HG03039 (cell line): ENCODE measurements around the gene SIRPB2.

Experiments
- ATAC-seq: cut with Tn5 transposase; IDR thresholded peaks from one replicate; pipeline ENCODE4 v1.9.1; 2021; ENCODE audit warnings: mild to moderate bottlenecking, moderate library complexity; ENCODE audit not compliant: unreplicated experiment

The SIRPB2 gene

DNA sequence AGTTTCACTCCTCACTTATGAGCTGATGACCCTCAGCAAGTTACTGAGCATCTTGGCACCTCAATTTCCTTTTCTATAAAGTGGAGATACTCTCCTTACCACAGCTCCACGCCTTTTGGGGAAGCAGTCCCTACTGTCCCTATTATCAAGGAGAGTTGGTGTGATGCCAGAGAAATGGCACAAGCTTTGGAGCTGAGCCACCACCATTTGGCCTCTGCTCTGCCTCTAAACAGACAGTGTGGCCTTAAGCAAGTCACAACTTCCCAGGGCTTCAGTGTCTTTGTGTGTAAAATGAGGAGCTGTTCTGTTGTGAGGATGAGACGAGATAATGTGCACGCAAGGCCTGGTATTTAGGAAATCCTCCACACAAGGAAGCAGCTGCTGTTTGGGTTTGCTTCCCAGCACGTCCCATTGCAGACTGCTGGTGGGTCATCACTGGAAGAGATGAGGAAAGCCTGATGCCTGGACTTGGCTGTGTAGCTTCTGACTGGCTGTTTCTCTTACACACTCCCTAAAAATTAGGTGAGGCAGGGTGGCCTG lies 43.1 kb downstream of the SIRPB2 start:
- no peak for ATAC-seq

DNA sequence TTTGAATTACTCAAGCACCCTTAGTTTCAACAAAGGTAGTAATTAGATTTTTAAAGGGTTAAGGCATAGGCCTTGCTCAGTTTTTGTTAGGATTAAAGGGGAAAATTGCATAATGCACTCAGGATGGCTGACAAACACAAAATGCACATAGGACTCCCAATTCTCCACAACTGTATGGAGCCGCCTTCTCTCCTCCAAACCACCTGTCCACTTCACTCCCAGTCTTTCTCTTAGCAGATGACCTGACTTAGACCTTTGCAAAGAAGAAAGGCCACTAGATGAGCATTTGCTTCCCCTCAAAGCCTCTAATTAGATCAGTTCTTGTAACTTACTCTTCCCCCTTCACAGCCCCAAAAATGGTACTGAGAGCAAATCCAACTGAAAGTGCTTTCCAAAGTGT lies 44.7 kb downstream of the SIRPB2 start:
- ATAC-seq, result no peak

GRCh38 chr20:1443085-1443484 lies 48.1 kb downstream of the SIRPB2 start:
- ATAC-seq, result no peak

DNA sequence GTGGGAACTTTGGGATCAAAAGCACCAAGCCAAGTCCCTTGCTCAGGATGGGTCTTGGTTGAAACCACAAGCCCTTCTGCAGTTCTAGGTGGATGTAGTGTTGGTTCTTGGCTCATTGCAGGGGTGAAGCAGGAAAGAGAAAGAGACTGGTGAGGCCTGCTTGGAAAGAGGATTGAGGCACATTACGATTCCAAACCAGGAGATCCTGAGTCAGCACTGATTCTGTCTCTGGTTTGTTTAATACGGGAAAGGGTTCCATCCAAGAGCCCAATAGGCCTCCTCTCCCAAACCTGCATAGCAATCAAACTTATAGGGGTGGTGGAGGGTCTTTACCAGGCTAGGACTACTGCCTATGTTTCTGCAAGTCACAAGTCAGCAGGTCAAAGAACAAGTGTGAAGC lies 48.9 kb downstream of the SIRPB2 start:
- no peak for ATAC-seq

- no peak for ATAC-seq
Measured at GRCh38 chr20:1441133-1441532, 50.1 kb downstream of the SIRPB2 start.

- ATAC-seq, result no peak
Measured at GRCh38 chr20:1440024-1440423, 51.2 kb downstream of the SIRPB2 start.

DNA sequence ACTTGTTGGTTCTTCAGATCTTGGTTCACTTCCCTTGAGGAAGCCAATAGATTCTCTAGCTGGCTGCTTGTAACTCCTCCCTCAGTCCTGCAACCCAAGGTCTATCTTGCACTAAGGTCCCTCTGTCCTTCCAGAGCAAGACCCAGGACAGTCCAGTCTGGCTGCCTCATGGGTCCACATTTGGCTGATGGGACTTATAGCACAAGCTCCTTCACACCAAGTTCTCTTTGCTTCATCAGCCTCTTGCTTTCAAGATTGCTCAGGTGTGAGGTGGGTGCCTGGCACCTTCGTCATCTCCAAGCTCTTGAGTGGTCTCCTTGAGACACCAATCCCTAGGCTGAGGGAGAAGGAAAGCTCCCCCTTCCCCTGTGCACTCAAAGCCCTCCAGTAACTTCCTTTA lies 52.9 kb downstream of the SIRPB2 start:
- ATAC-seq, result no peak

DNA sequence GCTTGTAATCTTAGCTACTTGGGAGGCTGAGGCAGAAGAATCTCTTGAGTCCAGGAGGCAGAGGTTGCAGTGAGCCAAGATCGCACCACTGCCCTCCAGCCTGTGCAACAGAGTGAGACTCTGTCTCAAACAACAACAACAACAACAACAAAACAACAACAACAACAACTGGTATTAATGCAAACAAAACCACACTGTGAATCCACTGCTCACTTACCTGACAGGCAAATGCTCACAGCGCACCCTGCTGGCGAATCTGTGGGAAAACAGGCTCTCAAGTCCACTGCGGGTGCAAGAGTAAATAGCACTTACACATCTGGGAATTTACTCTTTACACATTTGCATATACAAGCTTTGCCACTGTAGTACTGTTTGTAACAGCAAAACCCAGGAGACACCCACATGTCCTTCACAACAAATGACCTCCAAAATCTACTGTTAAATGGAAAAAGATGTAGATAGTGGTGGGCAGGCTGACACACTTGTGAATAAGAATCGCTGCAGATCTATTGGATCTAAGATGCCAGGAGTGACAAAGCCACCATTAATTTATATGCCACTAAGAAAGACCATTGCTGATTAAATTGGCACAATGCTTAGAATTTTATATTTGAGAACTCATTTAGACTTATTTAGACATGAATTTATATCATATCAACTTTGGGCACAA lies 53.9 kb downstream of the SIRPB2 start:
- ATAC-seq, result no peak

- ATAC-seq, result no peak
Measured at GRCh38 chr20:1436263-1436662, 55.0 kb downstream of the SIRPB2 start.

GRCh38 chr20:1435337-1435699 lies 55.9 kb downstream of the SIRPB2 start:
- no peak for ATAC-seq

- ATAC-seq, result peak; percentile 88
Measured at GRCh38 chr20:1434571-1435336, 56.5 kb downstream of the SIRPB2 start.

GRCh38 chr20:1431158-1431557 lies 60.1 kb downstream of the SIRPB2 start:
- no peak for ATAC-seq

- ATAC-seq, result no peak
Measured at GRCh38 chr20:1430004-1430451, 61.2 kb downstream of the SIRPB2 start.

DNA sequence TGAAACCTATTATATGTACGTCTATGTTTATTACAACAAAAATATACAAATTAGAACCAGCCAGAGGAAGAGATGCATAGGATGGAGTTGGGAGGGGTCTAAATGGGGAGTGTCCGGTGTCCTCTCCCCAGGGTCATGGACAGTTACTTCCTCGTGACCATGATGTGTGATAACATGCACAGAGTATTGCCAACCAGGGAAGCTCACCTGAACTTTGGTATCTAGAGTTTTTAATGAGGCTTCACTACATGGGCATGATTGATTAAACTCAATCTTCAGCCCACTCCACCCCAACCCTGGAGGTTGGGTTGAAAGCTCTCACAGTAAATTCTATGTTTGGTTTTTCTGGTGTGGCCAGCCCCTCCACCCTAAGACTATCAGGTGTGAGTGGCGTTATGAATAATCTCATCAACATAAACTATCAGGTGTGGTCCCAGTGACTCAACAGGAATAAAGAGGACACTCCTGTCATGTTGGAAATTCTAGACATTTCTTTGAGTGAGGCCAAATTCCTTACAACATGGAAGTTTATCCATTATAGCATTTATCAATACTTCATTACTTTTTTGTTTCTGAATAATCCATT lies 62.0 kb downstream of the SIRPB2 start:
- ATAC-seq, result no peak

DNA sequence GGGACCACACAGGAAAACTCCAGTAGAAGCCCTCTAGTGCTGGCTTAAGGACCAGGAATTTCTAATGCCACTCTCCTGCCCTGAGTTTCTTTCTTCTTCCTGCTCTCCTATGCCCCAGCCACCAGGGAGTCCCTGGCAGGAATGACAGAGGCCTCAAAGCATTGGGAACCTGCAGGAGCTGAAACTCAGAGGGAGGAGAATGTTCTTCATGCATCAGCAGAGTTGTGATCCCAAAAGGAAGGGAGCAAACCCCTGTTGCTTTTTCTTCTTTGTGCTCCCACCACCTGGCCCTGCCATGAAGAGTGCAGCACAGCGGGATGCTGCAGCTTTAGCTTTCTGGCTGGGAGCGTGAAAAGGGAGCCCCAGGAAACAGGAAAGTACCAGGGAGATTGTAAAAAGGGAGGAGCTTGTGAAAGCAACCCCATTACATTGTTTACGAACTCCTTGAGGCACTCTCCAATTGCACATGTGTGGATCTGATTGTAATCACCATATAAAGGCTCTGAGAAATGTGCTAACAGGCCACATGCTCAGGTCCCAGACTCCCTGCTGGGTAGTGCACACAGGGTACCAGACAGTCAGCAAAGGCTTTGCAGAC lies 63.7 kb downstream of the SIRPB2 start:
- ATAC-seq, result no peak

DNA sequence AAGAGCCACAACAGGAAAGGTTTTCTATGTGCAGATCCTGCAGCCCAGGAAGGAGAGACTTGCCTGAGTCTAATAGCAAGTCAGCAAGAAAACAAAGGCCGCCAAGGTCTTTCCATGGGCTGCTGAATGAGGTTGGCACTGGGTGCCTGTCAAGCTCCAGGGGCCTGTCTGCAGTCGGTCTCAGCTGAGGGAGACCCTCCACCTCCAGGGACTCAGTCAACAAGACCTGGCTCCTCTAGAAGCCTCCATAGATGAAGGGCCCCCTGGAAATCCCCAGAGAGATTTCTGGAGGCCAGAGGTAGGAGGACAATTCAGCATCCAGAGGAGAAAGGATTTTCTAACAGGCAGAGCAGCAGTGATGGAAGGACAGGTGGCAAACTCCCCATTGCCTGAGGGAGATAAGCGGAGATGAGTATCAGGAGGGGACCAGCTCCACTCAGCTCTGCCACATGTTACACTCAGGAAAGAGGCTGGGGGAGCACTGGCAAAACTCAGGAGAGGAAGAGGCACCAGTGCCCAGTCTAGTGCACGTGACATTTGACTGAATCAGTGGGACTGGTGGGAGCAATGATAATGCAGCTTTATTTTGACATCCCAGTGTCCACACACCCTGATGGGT lies 64.9 kb downstream of the SIRPB2 start:
- ATAC-seq, result no peak
